ENCODE measurements around the gene KCTD5. TPM values are rescaled to one million over a fixed set of nuclear protein-coding genes. Genes with fewer than 3 reads are reported as not detected.

Gene KCTD5
- total and polyA plus RNA-seq, 9 of the 15 experiments (the other 6 are each of a cell fraction or from before 2014, with no cell fraction given): 0.73 to 58.3 (median 32.3) TPM

GRCh38 chr16:2682209-2683021 is at the start of gene KCTD5 (continued):
- TF ChIP-seq, protein P1, sequence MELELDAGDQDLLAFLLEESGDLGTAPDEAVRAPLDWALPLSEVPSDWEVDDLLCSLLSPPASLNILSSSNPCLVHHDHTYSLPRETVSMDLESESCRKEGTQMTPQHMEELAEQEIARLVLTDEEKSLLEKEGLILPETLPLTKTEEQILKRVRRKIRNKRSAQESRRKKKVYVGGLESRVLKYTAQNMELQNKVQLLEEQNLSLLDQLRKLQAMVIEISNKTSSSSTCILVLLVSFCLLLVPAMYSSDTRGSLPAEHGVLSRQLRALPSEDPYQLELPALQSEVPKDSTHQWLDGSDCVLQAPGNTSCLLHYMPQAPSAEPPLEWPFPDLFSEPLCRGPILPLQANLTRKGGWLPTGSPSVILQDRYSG (tag; conservative IDR thresholded peaks at IDR 0.05; ENCODE audit: low read depth): no peak
- TF ChIP-seq ZNF354B (CRISPR knock-in tag; IDR thresholded peaks at IDR 0.05) (no peak), FOXM1 (IDR thresholded peaks at IDR 0.05; ENCODE audit: low read depth) (no peak), FOXM1 (CRISPR knock-in tag; IDR thresholded peaks at IDR 0.05; ENCODE audit: low read depth) (no peak; the same call in 1 of the 2 replicates), NFE2L1 (tag; IDR thresholded peaks at IDR 0.05; ENCODE audit: borderline replicate concordance, low read depth) (no peak), ARHGAP35 (IDR thresholded peaks at IDR 0.05; ENCODE audit: partially characterized antibody) (no peak), PURB (CRISPR knock-in tag; IDR thresholded peaks at IDR 0.05; ENCODE audit: low read depth) (no peak), PCBP1 (IDR thresholded peaks at IDR 0.05; ENCODE audit: low read depth, low read length, poor library complexity, severe bottlenecking) (peak; percentile 78), RBM25 (IDR thresholded peaks at IDR 0.05; ENCODE audit: low read depth, low read length, severe bottlenecking) (no peak), ZNF263 (CRISPR knock-in tag; IDR thresholded peaks at IDR 0.05; ENCODE audit: borderline replicate concordance) (no peak; the same call in 1 of the 2 replicates), POLR2G (IDR thresholded peaks at IDR 0.05; ENCODE audit: low read depth, low read length) (peak; percentile 97), BACH1 (tag; IDR thresholded peaks at IDR 0.05) (no peak), RBM14 (IDR thresholded peaks at IDR 0.05; ENCODE audit: borderline replicate concordance, insufficient read depth, low read depth, low read length) (no peak), ARNT (IDR thresholded peaks at IDR 0.05) (peak in 1 of 2 experiments; percentile 36; a peak in 1 of 4 replicates), ZNF121 (CRISPR knock-in tag; conservative IDR thresholded peaks at IDR 0.05) (no peak), CBX8 (IDR thresholded peaks at IDR 0.05; ENCODE audit: borderline replicate concordance, extremely low read depth, low read depth, low read length, poor library complexity, severe bottlenecking) (no peak), MAZ (CRISPR knock-in tag; conservative IDR thresholded peaks at IDR 0.05 in 1 of 2, IDR thresholded peaks at IDR 0.05 in 1 of 2) (peak; percentile 81 to 93; a peak in 3 of 4 replicates), ZC3H4 (CRISPR knock-in tag; IDR thresholded peaks at IDR 0.05; ENCODE audit: borderline replicate concordance) (no peak), CHCHD3 (CRISPR knock-in tag; IDR thresholded peaks at IDR 0.05) (no peak), ZNF316 (IDR thresholded peaks at IDR 0.05) (no peak), CBX2 (IDR thresholded peaks at IDR 0.05; ENCODE audit: insufficient read depth, low read length, poor library complexity, severe bottlenecking) (no peak)
- TF ChIP-seq, protein P2, sequence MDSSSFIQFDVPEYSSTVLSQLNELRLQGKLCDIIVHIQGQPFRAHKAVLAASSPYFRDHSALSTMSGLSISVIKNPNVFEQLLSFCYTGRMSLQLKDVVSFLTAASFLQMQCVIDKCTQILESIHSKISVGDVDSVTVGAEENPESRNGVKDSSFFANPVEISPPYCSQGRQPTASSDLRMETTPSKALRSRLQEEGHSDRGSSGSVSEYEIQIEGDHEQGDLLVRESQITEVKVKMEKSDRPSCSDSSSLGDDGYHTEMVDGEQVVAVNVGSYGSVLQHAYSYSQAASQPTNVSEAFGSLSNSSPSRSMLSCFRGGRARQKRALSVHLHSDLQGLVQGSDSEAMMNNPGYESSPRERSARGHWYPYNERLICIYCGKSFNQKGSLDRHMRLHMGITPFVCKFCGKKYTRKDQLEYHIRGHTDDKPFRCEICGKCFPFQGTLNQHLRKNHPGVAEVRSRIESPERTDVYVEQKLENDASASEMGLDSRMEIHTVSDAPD (CRISPR knock-in tag; IDR thresholded peaks at IDR 0.05): no peak
- TF ChIP-seq, protein P3, sequence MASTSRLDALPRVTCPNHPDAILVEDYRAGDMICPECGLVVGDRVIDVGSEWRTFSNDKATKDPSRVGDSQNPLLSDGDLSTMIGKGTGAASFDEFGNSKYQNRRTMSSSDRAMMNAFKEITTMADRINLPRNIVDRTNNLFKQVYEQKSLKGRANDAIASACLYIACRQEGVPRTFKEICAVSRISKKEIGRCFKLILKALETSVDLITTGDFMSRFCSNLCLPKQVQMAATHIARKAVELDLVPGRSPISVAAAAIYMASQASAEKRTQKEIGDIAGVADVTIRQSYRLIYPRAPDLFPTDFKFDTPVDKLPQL (IDR thresholded peaks at IDR 0.05; ENCODE audit: extremely low read depth, insufficient read length): no peak
